Measurements from ENCODE around the gene CDC14C.

- TF ChIP-seq CTCF (conservative IDR thresholded peaks at IDR 0.05; ENCODE audit: low read length) (no peak), EZH2phosphoT487 (IDR thresholded peaks at IDR 0.05; ENCODE audit: borderline replicate concordance, low read depth, low read length) (no peak)
These were observed 8.0 kb downstream of the CDC14C start for GRCh38 chr7:48932126-48932910.

Measured in OCI-LY7 (cell line).